Measurements from ENCODE around the gene POLD3.

The POLD3 gene, protein sequence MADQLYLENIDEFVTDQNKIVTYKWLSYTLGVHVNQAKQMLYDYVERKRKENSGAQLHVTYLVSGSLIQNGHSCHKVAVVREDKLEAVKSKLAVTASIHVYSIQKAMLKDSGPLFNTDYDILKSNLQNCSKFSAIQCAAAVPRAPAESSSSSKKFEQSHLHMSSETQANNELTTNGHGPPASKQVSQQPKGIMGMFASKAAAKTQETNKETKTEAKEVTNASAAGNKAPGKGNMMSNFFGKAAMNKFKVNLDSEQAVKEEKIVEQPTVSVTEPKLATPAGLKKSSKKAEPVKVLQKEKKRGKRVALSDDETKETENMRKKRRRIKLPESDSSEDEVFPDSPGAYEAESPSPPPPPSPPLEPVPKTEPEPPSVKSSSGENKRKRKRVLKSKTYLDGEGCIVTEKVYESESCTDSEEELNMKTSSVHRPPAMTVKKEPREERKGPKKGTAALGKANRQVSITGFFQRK

DNA sequence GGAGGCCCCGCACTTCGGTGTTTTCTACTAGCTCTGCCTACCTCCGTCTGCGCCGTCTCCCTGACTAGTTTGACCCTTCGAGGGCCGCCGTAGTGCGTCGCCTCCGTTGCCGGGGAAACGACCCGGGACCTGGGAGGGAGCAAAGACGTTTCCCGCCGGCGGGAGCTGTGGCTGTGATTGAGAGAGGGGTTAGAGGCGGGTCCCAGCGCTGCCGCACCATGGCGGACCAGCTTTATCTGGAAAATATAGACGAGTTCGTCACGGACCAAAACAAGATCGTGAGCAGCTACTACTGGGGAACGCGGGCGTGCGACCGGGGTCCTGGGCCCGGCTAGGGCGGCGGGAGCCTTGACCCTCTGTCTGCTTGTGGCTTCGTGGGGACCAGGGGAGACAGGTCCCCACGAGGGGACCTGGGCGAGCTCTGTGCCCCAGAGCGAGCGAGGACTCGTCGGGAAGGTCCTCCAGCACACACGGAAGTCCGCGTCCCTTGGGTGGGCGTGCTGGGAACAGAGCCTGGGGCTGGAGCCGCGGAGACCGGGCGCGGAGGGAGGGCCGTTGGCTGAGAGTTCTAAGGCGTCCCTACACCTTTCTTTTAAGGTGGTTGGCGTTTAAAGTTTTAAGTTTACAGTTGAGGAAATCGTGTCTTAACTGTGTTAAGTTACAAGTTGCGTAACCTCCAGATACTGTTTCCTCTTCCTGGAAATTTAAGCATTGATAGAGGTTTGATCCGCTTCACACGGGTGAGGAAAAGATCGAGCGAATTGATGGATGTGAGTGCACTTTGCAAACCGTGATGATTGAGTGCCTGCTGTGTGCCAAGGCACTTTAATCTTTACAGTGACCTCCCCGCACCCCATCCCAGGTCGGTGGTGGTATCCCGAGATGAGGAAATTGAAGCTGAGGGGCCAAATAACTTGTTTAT lies at the start of gene POLD3:
TSS of gene POLD3 (plus strand) at position 142 of the 922 bp plus-strand sequence. CDS start at position 219, 77 bp downstream.
- DNase-seq (ENCODE audit: low read depth), result peak; percentile 91

DNA sequence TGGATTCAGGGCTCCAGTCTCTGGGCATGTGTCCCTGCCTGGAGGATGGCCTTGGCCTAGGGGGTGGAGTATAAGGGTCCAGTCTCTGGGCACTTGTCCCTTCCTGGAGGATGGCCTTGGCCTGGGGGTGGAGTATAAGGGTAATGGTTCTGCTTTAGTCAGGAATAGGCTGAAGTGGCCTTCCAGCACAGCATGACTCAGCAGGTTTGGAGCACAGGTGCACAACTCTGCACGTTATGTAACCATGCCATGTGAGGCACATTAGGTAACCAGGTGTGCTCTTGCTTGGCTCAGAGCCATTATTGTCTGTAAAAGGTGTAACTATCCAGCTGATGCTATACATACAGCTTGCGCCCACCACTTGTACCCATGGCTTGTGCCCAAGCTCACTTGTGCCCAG lies 48.4 kb upstream of the POLD3 start:
- DNase-seq (ENCODE audit: low read depth), result no peak

DNA sequence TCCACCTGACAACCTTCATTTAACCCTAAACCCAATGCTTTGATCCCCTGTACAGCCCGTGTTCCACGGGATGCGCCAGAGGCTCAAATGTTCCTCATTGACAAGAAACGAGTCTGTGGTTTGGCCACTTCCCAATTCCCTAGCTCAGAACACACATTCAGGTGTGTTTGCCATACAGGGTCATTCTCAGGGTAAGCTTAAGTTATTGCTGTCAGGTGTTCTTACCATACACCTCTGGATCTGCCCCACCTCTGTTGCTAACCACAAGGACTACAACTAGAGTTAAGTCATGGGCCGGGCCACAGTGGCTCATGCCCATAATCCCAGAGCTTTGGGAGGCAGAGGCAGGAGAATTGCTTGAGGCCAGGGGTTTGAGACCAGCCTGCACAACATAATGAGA lies 45.6 kb upstream of the POLD3 start:
- no peak for DNase-seq (ENCODE audit: low read depth)

DNA sequence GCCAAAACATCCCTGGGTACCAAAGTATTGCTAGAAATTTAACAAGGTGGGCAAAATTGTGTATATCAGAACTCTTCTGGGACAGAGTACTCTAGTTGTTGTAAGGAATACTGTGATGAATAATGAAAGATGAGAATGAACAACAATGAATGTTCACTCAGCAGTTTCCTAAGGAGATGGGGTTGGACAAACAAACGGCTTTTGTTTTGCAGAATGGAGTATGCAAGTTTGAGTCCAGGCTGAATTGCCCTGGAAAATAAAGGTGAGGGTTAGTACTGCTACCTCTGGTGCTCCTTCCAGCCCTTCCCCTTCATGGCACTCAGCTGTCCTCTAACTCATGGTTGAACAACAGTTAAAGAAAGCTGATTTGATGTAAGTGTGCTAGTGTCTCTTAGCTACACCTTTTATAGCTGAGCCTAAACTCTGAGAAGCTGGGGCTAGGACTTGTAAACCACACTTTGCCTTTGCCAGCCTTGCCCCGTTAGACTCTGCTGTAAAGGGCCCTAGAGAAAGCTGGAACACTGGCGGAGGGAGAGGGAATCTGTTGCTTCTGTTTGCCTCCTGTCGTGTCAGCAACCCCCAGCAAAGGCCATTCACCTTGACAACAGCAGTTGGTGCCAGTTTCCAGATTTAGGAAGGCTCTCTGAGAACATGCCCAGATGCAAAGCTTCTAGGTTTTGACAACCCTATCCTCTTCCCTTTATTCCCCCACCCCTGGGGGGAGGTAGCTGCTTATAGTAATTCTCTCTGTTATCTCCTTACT lies 41.2 kb upstream of the POLD3 start:
- DNase-seq (ENCODE audit: low read depth), result no peak

DNA sequence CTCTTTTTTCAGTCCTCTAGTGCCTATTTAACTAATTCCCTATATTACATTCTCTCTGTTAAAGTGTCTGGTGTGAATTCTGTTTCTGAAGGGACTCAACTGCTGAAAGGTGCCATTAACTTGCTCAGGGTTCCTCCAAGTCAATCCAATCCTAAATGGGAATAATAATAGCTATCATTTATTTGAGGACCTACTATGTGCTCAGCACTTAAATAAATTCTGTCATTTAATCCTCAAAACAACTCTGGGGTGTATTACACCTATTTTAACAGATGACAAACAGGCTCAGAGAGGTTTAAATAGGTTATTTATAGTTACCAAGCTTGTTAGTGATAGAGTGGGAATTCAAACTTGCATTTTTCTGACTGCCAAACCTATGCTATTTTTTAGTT lies 40.6 kb upstream of the POLD3 start:
- no peak for DNase-seq (ENCODE audit: low read depth)

DNA sequence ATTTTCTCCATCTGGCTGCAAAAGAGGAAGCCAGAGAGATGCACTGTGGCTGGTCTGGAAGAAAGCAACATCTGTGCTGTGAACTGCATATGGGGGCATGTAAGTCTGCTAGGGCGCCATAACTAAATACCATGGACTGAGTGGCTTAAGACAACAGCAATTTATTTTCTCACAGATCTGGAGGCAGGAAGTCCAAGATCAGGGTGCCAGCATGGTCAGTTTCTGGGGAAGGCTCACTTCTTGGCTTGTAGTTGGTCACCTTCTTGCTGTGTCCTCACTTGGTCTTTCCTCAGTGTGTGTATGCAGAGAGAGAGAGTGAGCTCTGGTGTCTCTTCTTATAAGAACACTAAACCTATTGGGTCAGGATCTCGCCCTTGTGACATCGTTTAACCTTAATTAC lies 34.9 kb upstream of the POLD3 start:
- no peak for DNase-seq (ENCODE audit: low read depth)

DNA sequence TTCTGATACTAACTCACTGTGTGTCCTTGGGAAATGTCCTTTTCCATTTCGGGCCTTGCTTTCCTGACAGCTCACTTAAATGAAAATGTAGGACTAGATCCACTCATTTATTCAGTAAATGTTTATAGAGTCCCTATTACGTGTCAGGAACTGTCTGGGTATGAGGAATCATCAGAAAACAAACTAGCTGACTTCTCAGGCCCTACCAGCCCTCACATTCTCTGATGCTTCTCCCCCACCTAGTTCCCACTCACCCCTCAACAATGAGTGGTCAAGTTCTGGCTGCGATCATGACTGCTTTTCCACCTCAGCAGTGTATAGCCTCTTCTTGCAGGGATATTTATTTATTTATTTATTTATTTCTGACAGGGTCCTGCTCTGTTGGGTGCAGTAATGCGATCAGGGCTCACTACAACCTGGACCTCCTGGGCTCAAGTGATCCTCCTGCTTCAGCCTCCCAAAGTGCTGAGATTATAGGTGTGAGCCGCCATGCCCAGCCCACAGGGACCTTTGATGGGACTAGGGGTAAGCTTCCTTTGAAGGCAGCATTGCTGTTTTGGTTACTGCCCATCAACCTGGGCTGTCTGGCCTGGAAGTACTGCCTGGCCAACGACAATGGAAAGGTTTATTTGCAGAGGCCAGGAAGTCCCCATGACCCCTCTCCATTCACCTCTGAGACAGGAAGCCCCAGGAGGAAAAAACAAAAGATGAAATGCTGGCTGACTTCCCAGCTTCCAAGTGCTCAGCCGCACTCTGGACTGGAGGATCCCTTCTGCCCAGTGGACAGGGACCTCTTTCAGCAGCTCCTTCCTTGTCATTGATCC lies 33.1 kb upstream of the POLD3 start:
- no peak for DNase-seq (ENCODE audit: low read depth)

DNA sequence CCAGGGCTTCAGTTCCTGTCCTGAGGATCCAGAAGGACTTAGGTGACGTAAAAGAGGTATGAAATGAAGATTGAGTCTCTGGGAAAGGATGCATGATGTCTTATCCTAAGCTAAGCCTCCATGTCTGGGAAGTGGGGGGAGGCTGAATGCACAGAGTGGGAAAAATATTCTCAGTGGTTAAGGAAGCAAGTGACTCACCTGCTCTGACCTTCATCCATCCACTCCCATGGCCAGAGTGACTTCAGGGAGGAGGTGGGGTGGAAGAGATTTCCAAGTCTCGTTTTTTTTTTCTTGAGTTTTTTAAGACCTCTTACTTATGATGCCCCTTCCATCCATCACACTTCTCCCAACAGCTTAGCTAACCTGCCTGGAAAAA lies 32.5 kb upstream of the POLD3 start:
- no peak for DNase-seq (ENCODE audit: low read depth)

DNA sequence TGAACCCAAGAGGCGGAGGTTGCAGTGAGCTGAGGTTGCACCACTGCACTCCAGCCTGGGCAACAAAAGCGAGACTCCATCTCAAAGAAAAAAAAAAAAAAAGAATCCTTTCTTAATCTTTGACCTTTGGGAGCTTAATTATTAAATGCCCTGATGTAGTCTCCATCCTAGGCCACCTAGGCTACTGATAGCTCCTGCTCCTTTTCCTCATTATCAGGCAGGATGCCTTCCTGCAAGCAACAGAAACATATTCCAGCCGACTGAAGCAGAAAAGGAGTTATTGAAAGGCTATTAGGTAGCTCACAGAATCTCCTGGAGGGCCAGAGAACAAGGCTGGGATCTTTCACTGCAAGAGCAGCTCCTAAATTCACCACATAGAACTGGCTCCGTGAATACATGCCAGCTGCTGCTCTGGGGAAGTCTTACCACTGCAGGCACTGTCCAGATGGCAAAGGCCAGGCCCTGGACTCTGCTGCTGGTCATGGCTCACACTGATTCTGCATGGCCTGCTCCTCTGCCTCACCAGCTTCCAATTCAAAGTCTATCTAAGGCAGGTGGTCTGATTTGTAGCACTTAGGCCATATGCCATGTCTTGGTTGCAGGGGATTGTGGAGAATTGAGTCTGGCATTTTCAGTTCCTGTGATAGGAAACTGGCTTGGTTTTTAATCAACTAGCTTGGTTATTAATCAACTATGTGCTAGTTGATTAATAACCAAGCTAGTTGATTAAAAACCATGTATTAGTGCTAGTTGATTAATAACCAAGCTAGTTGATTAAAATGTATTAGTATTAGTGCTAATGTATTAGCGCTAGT lies 26.0 kb upstream of the POLD3 start:
- DNase-seq (ENCODE audit: low read depth), result no peak

DNA sequence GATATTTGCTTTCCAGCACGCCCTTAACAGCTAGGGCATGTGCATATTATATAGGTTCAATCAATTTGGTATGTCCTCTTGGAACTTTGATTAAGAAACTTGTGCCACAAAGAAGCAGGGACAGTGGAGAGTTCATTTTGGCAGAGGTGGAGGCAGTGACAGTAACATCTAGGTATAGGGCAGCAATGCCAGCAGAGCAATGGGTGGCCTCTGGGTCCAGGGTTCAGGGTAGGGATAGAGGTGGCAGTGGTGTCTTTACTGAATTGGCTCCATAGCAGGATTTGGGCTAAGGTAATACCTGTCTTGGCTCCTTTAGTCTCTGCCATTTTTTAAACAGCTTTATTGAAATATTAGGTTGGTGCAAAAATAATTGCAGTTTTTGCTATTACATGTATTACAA lies 24.4 kb upstream of the POLD3 start:
- DNase-seq (ENCODE audit: low read depth), result no peak

DNA sequence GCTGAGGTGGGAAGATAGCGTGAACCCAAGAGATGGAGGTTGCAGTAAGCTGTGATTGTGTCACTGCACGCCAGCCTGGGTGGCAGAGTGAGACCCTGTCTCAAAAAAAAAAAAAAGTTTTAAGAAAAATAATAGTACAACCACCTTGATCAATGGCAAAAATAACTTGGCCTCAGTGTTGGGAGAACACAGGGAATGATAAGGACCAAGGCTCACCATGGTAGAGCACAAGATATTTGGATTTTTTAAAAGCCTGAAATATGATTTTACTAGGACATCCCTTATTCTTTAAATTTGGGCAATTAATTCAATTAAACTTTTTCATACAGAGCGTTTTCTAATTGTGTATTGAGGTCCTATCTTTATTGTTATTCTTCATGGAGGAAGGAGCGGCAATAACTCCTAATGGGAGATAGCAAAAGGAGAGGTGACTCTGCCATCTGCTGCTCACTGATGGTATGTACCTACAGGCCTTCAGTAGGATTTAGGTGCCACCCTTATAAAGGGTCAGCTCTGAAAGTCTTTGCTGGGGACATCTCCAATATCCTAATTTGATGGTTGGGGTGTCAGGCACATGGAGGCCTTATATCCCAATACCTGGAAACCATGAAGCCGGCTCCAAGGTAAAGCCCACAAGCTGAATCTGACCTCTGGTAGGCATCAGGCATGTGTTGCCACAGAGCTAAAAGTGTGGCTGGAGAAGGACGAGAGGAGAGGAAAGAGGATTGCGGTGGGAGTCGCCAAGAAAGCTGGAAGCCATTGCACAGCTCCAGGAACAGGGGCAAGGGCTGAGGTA lies 21.9 kb upstream of the POLD3 start:
- peak; percentile 8 for DNase-seq (ENCODE audit: low read depth)

DNA sequence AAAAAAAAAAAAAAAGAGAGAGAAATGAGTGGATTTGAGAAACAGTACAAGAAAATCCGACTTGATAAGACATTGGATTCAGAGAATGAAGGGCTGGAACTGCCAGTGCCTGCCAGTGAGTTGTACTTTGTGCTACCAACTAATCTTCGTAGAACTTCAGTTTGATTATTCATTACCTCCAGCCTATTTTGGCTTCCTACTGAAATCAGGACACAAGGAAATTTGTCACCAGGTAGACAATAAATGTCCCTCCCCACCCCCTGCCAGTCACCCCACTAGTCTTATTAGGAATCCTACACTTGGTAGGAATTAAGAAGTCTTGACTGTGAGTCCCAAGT lies 21.4 kb upstream of the POLD3 start:
- DNase-seq (ENCODE audit: low read depth), result no peak

DNA sequence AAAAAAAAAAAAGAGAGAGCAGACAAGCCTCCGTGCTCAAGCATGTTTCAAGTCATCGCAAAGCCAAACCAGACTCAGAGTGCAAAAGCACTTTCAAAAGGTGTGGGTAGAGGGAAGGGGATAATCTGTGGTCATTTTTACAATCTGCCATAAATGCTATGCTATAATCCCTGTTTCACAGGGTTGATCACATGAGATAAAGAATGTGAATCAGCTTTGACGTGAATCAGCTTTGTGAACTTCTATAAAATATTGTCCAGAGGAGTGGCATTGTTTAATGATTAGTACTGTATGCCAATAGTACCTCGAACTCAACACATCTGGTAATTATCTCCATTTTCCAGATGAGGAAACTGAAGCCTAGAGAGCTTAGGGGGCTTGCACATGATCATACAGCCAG lies 20.0 kb upstream of the POLD3 start:
- no peak for DNase-seq (ENCODE audit: low read depth)

DNA sequence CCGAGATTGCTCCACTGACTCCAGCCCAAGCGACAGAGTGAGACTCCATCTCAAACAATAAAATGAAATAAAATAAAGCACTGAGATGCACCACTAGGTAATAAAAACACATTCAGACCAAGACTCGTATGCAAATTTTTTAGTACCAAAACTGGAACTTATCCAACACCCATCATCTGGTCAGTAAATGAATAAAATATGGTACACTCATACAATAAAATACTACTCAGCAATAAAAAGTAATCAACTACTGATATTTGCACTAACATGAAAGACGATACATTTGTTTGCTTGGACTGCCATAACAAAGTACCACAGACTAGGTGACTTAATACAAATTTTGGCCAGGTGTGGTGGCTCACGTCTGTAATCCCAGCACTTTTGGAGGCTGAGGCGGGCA lies 17.8 kb upstream of the POLD3 start:
- no peak for DNase-seq (ENCODE audit: low read depth)

DNA sequence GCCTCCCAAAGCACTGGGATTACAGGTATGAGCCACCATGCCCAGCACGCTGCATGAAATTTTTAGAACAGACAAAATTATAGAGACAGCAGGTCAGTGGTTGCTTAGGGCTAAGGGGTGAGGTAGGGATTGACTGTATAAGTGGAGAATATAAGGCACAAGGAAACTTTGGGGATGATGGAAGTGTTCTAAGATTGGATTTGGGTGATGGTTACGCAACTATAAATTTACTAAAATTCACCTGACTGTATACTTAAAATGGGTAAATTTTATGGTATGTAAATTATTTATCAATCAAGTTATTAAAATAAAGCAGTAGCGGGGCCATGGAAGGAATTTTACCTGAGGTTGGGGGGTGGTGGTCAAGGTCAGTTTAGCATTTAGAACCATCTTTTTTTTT lies 16.4 kb upstream of the POLD3 start:
- no peak for DNase-seq (ENCODE audit: low read depth)

DNA sequence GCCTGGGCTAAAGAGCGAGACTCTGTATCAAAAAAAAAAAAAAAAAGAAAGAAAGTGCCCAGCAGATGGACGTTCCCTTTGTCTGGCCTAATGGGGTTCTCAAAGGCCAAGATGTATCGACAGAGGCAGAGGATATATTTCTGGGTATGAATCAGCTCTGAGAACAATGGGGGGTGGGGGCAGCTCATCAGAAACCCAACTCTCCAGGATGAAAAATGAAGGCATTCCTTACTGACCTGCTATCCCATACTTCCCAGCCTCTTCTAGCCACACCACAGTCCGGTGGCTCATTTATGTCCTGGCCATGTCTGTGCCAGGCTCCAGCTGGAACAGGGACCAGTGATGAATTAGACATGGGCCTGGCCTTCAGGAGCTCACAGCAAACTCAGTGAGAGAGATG lies 15.2 kb upstream of the POLD3 start:
- no peak for DNase-seq (ENCODE audit: low read depth)

DNA sequence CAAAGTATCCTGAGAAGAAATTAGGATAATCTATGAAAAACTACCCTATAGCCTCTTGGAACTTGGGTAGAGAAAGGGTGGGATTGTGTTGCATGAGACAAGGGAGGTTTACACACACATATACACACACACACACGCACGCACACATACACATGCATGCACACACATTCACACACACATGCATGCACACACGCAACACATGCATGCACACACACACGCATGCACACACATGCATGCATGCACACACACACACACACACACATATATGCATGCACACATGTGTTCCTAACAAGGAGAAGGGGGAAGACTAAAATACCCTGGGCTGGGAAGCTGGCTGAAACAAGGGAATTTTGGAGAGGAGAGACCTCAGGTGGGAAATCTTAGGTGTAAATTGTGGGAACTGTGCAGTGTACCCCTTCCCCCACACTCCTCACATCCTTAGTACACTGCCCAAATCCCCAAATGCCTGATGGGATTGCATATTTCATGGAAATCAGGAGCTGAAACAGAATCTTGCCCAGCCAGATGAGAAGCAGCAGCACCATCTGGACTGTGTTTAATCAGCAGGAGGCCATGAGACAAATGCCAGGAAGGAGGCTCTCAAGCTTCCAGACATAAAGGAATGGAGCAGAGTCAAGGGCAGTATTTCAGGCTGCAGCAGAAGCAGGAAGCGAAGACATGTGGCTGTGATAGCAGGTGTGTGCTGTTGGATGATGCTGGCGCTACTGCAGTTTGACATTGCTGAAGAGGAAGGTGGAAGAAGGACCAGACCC lies 14.6 kb upstream of the POLD3 start:
- no peak for DNase-seq (ENCODE audit: low read depth)

DNA sequence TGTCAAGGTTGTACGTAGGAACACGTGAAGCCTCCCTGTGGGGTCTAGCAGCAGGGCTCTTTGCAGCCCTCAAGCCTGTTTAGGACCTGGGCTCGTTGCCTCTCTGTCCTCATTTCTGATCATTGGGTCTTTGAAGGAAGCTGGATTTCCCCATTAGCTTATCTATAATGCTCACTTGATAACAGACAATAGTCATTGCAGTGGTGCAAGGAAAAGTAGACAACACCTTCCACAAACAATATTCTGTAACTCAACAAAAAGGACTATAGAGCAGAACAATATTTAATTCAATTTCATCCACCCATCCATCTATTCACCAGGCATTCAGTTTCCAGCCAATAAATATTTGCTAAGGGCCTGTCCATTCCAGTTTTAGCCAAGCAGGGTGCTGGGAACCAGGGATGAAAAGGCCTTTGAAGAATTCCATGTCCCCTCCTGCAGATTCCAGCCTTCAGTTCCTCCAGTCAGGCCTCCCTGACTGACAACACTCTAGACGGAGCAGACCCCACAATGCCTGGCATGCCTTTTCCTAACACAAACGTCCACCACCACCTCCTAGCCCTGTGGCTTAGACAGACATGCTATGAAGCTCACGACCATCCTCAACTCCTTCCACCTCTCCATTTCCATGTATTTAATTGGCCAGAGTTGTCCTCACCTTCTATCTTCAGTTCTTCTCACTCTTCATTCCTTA lies 12.7 kb upstream of the POLD3 start:
- DNase-seq (ENCODE audit: low read depth), result no peak

All from activated T-cell treated with anti-CD3 and anti-CD28 coated beads for 24 hours (primary cell).